H1 (cell line): Measurements from ENCODE around the gene ITPR1. TPM values are rescaled to one million over a fixed set of nuclear protein-coding genes. Genes with fewer than 3 reads are reported as not detected.

Source experiments
- CTCF ChIA-PET: fragments of 300-600 bp; sonication (Branson Sonifier 250); formaldehyde crosslinking; loops from one replicate; lab custom pipeline; 2021; ENCODE audit not compliant: partially characterized antibody; lab: Charles Lee
- POLR2A ChIA-PET: fragments of 300-600 bp; sonication (Branson Sonifier 250); formaldehyde crosslinking; loops from one replicate; lab custom pipeline; 2021; ENCODE audit warnings: inconsistent platforms; ENCODE audit not compliant: partially characterized antibody; lab: Charles Lee
- DNase-seq, 2 experiments: peaks; one replicate each; pipeline versions ENCODE4 v3.0.0 to v3.0.0-alpha.2; 2010 to 2022; ENCODE audit warnings: low spot score in 2 of 2, low read depth in 1 of 2, mixed read lengths in 1 of 2
- FAIRE-seq: peaks from 2 replicates; lab custom pipeline; 2011; peaks lifted over from hg19 to GRCh38; lab: Jason Lieb, UNC
- H2AFZ ChIP-seq: 2 replicates; pipeline ENCODE4 v1.8.1; 2012; ENCODE audit warnings: low read length, inconsistent platforms
- H2AK5ac ChIP-seq: 2 replicates; pipeline ENCODE4 v1.6.1; 2013; ENCODE audit warnings: low read depth, low read length
- H2BK120ac ChIP-seq: replicated peaks from 2 replicates; pipeline ENCODE3; 2013; ENCODE audit warnings: low read depth, low read length, inconsistent platforms
- H2BK12ac ChIP-seq: 2 replicates; pipeline ENCODE4 v1.6.1; 2013; ENCODE audit warnings: low read depth, low read length
- H2BK15ac ChIP-seq: 2 replicates; pipeline ENCODE4 v1.6.1; 2013; ENCODE audit warnings: low read length
- H2BK20ac ChIP-seq: 2 replicates; pipeline ENCODE4 v1.6.1; 2013; ENCODE audit warnings: low read length
- H2BK5ac ChIP-seq: 2 replicates; pipeline ENCODE4 v1.6.1; 2013; ENCODE audit warnings: low read depth, low read length
- H3K14ac ChIP-seq: 2 replicates; pipeline ENCODE4 v1.6.1; 2013; ENCODE audit warnings: inconsistent platforms; ENCODE audit not compliant: insufficient read length
- H3K18ac ChIP-seq: 2 replicates; pipeline ENCODE4 v1.6.1; 2013; ENCODE audit warnings: low read length; ENCODE audit errors: extremely low read depth
- H3K23ac ChIP-seq: 2 replicates; pipeline ENCODE4 v1.6.1; 2013; ENCODE audit warnings: inconsistent platforms; ENCODE audit not compliant: insufficient read length
- H3K23me2 ChIP-seq: 2 replicates; pipeline ENCODE4 v1.6.1; 2013; ENCODE audit warnings: low read depth, low read length
- H3K27ac ChIP-seq: 2 replicates; pipeline ENCODE4 v1.6.1; 2011; ENCODE audit warnings: low read depth, low read length, inconsistent platforms
- H3K27me3 ChIP-seq, 4 experiments: replicated peaks in 1 of 4; 1 replicate in 1 of 4; 2 replicates in 3 of 4; pipeline versions ENCODE4 v1.6.1 to v1.8.1; 2011 to 2013; ENCODE audit warnings: low read length in 3 of 4, mild to moderate bottlenecking in 3 of 4, inconsistent platforms in 2 of 4, mixed read lengths in 2 of 4, moderate library complexity in 1 of 4; ENCODE audit not compliant: control insufficient read depth in 3 of 4, insufficient read depth in 3 of 4; ENCODE audit errors: extremely low read depth in 1 of 4
- H3K36me3 ChIP-seq, 4 experiments: 2 replicates each; pipeline versions ENCODE4 v1.6.1 to v1.8.1; 2011 to 2013; ENCODE audit warnings: mild to moderate bottlenecking in 4 of 4, low read length in 3 of 4, moderate library complexity in 2 of 4, control low read depth in 1 of 4, inconsistent platforms in 1 of 4; ENCODE audit not compliant: insufficient read depth in 4 of 4, control insufficient read depth in 2 of 4
- H3K4ac ChIP-seq: replicated peaks from 2 replicates; pipeline ENCODE3; 2013; ENCODE audit warnings: low read length, low read depth, mixed read lengths, inconsistent platforms; ENCODE audit not compliant: insufficient read length
- H3K4me1 ChIP-seq, 4 experiments: replicated peaks in 1 of 4; 1 replicate in 1 of 4; 2 replicates in 3 of 4; pipeline versions ENCODE4 v1.6.1 to v1.8.1; 2011 to 2013; ENCODE audit warnings: low read length in 3 of 4, inconsistent platforms in 2 of 4, mixed read lengths in 1 of 4; ENCODE audit not compliant: insufficient read depth in 4 of 4, control insufficient read depth in 3 of 4
- H3K4me2 ChIP-seq, 2 experiments: 2 replicates each; pipeline versions ENCODE4 v1.6.1 to v1.8.1; 2011 to 2013; ENCODE audit warnings: low read depth in 2 of 2, low read length in 2 of 2, control low read depth in 1 of 2, inconsistent platforms in 1 of 2, mild to moderate bottlenecking in 1 of 2; ENCODE audit not compliant: insufficient read depth in 1 of 2
- H3K4me3 ChIP-seq, 4 experiments: fragments of 200-600, 300-600 bp in 1 of 4; sonication (generic), shearing (Covaris generic), sonication (Bioruptor Twin) in 1 of 4; 2 replicates each; pipeline versions ENCODE4 v1.5.1 to v1.8.1; 2011 to 2016; ENCODE audit warnings: low read length in 4 of 4, low read depth in 3 of 4, control low read depth in 2 of 4, inconsistent platforms in 2 of 4, mild to moderate bottlenecking in 2 of 4, mixed read lengths in 1 of 4, moderate library complexity in 1 of 4; ENCODE audit not compliant: insufficient read depth in 2 of 4; ENCODE audit errors: extremely low read depth in 1 of 4
- H3K56ac ChIP-seq: replicated peaks from 2 replicates; pipeline ENCODE3; 2013; ENCODE audit warnings: low read depth, mild to moderate bottlenecking, mixed read lengths, low read length, inconsistent platforms; ENCODE audit not compliant: insufficient read length
- H3K79me1 ChIP-seq: 2 replicates; pipeline ENCODE4 v1.6.1; 2013; ENCODE audit warnings: low read depth, low read length, control low read depth
- H3K79me2 ChIP-seq, 2 experiments: 2 replicates each; pipeline versions ENCODE4 v1.6.1 to v1.8.1; 2012 to 2013; ENCODE audit warnings: low read length in 2 of 2, mild to moderate bottlenecking in 2 of 2, inconsistent platforms in 1 of 2; ENCODE audit not compliant: insufficient read depth in 2 of 2, control insufficient read depth in 1 of 2
- H3K9ac ChIP-seq, 4 experiments: replicated peaks in 1 of 4; 1 replicate in 1 of 4; 2 replicates in 3 of 4; pipeline versions ENCODE4 v1.6.1 to v1.8.1; 2011 to 2013; ENCODE audit warnings: low read depth in 3 of 4, low read length in 3 of 4, control low read depth in 2 of 4, mild to moderate bottlenecking in 2 of 4, moderate library complexity in 2 of 4, inconsistent platforms in 1 of 4; ENCODE audit errors: extremely low read depth in 1 of 4
- H3K9me3 ChIP-seq, 2 experiments: 2 replicates each; pipeline versions ENCODE4 v1.6.1 to v1.8.1; 2012 to 2013; ENCODE audit warnings: mild to moderate bottlenecking in 2 of 2, moderate library complexity in 2 of 2, control low read depth in 1 of 2, inconsistent platforms in 1 of 2, low read depth in 1 of 2, low read length in 1 of 2, mixed read lengths in 1 of 2; ENCODE audit not compliant: insufficient read depth in 2 of 2
- H4K20me1 ChIP-seq, 2 experiments: replicated peaks in 1 of 2; 2 replicates each; pipeline versions ENCODE3 to v1.8.1; 2011 to 2013; ENCODE audit warnings: inconsistent platforms in 2 of 2, low read length in 2 of 2, mild to moderate bottlenecking in 1 of 2; ENCODE audit not compliant: insufficient read depth in 2 of 2, control insufficient read depth in 1 of 2
- H4K5ac ChIP-seq: 2 replicates; pipeline ENCODE4 v1.6.1; 2013; ENCODE audit warnings: low read length, low read depth, mixed read lengths, inconsistent platforms; ENCODE audit not compliant: insufficient read length
- H4K8ac ChIP-seq: 2 replicates; pipeline ENCODE4 v1.8.0; 2013; ENCODE audit warnings: mild to moderate bottlenecking, moderate library complexity, low read length, inconsistent platforms; ENCODE audit not compliant: insufficient read depth; ENCODE audit errors: extremely low read depth
- H4K91ac ChIP-seq: replicated peaks from 2 replicates; pipeline ENCODE3; 2013; ENCODE audit warnings: low read length, mixed read lengths, inconsistent platforms; ENCODE audit not compliant: insufficient read length
- BRCA1 ChIP-seq: IDR thresholded peaks from 2 replicates; pipeline ENCODE4 v1.6.1; 2012; ENCODE audit warnings: low read depth, low read length, improper control_type of control experiment
- EZH2 ChIP-seq: fragments of 200-600 bp; sonication (generic); IDR thresholded peaks from 2 replicates; pipeline ENCODE4 v1.7.1; 2012; ENCODE audit warnings: low read depth, mild to moderate bottlenecking, moderate library complexity, low read length, inconsistent platforms; ENCODE audit not compliant: severe bottlenecking
- MAFK ChIP-seq: IDR thresholded peaks from 2 replicates; pipeline ENCODE4 v1.6.1; 2012; ENCODE audit warnings: low read depth, mild to moderate bottlenecking, improper control_type of control experiment, low read length
- RAD21 ChIP-seq, 2 experiments: IDR thresholded peaks in 1 of 2; conservative IDR thresholded peaks in 1 of 2; 2 replicates each; pipeline ENCODE4 v1.6.1; 2011; ENCODE audit warnings: low read depth in 2 of 2, low read length in 2 of 2, improper control_type of control experiment in 1 of 2, inconsistent platforms in 1 of 2, mild to moderate bottlenecking in 1 of 2, moderate library complexity in 1 of 2
- RXRA ChIP-seq: IDR thresholded peaks from 2 replicates; pipeline ENCODE4 v1.6.1; 2011; ENCODE audit warnings: low read depth, mild to moderate bottlenecking, low read length, moderate library complexity; ENCODE audit not compliant: insufficient read depth
- YY1 ChIP-seq: IDR thresholded peaks from 2 replicates; pipeline ENCODE4 v1.6.1; 2011; ENCODE audit warnings: low read depth, mild to moderate bottlenecking, low read length
- WGBS, 2 experiments: shearing (Covaris generic) in 1 of 2; methylation state at CpG; one replicate each; pipeline versions ENCODE4 v1.1.6 to v1.1.7; 2013 to 2015; ENCODE audit warnings: low lambda C conversion rate in 2 of 2, mixed read lengths in 2 of 2, inconsistent platforms in 1 of 2, low coverage in 1 of 2, missing lambda C conversion rate in 1 of 2; ENCODE audit not compliant: insufficient replicate concordance in 2 of 2, insufficient coverage in 1 of 2, insufficient read length in 1 of 2; ENCODE audit errors: extremely low coverage in 1 of 2, missing lambda C conversion rate in 1 of 2; 5-methylcytosine and 5-hydroxymethylcytosine counted together
- polyA plus RNA-seq, 7 experiments: library from polyadenylated mRNA; depleted of rRNA in 3 of 7; stranded (reverse) in 5 of 7; unstranded in 2 of 7; fragments of >200 nt in 5 of 7; fragments of 200-250 nt in 2 of 7; gene quantifications; 1 replicate in 5 of 7; 2 replicates in 1 of 7; 4 replicates in 1 of 7; pipeline versions ENCODE4 v1.2.1 to v1.2.3, GENCODE V29; 2011 to 2013; ENCODE audit warnings: missing spikeins in 2 of 7, mixed read lengths in 2 of 7
- total RNA-seq: library from RNA; stranded (reverse); fragmentation: NEBNext Ultra II Directional; extraction: Animal tissue kit (Norgen Biotek cat#: 25700); gene quantifications from 2 replicates; pipeline ENCODE4 v1.2.1, GENCODE V29; 2021
- TF ChIP-seq, protein P1 (sequence below): IDR thresholded peaks from 2 replicates; pipeline ENCODE4 v1.6.1; 2012; ENCODE audit warnings: inconsistent platforms

The ITPR1 gene
- total and polyA plus RNA-seq, 2 of the 8 experiments (the other 6 are each of a cell fraction or from before 2014, with no cell fraction given), result 2.5 to 16.3 TPM

DNA sequence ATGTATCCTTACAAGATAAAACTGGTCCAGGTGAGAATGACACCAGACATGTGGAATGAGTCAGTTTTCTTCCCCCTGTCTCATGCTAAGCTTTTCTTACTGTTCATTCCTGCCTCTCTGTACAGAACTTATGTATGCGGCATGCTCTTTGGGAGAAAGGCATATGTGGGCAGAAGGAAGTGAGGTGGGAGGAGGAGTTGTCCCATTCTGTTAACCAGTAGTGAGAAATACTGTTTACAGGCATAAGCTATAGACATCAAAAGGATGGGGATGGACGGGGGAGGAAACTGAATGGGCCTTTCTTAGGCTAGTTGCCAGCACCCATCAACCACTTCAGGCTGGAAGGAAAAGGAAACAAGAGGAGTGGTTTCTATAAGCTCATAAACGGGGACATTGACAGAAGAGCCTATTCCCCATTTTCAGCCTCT lies 342.5 kb downstream of the ITPR1 start:
- Histone ChIP-seq H3K9ac (no peak overlapping the region), H4K91ac (no peak overlapping the region), H3K79me2 (no peaks in the 10 kb centered on the region), H4K8ac (no peak overlapping the region), H3K18ac (no peak overlapping the region), H2BK12ac (no peak overlapping the region), H2BK120ac (no peak overlapping the region), H2BK20ac (no peak overlapping the region), H3K27ac (no peak overlapping the region), H3K4me1 (no peaks in the 10 kb centered on the region), H2AK5ac (no peak overlapping the region), H3K79me1 (no peaks in the 10 kb centered on the region), H3K36me3 (no peaks in the 10 kb centered on the region), H4K5ac (no peak overlapping the region), H3K14ac (no peak overlapping the region), H2AFZ (no peak overlapping the region), H3K9me3 (no peaks in the 10 kb centered on the region), H2BK5ac (no peak overlapping the region), H3K23ac (no peak overlapping the region), H3K4me2 (no peak overlapping the region), H3K27me3 (no peaks in the 10 kb centered on the region), H3K56ac (no peak overlapping the region), H2BK15ac (no peak overlapping the region), H4K20me1 (no peaks in the 10 kb centered on the region), H3K23me2 (no peaks in the 10 kb centered on the region), H3K4ac (no peak overlapping the region), H3K4me3 (no peak overlapping the region)
- FAIRE-seq, result no peak
- TF ChIP-seq YY1, result no peak
- no peak for TF ChIP-seq RAD21 (IDR thresholded peaks at IDR 0.05 in 1 of 2, conservative IDR thresholded peaks at IDR 0.05 in 1 of 2; ENCODE audit: low read depth in 2 of 2, low read length in 2 of 2)
- no peak for TF ChIP-seq RXRA
- TF ChIP-seq, protein P1, sequence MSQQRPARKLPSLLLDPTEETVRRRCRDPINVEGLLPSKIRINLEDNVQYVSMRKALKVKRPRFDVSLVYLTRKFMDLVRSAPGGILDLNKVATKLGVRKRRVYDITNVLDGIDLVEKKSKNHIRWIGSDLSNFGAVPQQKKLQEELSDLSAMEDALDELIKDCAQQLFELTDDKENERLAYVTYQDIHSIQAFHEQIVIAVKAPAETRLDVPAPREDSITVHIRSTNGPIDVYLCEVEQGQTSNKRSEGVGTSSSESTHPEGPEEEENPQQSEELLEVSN, result no peak
- TF ChIP-seq EZH2, result no peak
- TF ChIP-seq MAFK, result no peak
- TF ChIP-seq BRCA1, result no peak
- DNase-seq, result no peak
- ChIA-PET CTCF (interaction anchor here (0.8 to 2.1 kb wide), 4 partner anchors 9 to 28 kb away, joined by 3 to 7 read pairs (median 5); no protein-coding TSS in a partner anchor), POLR2A (no interaction called here)
- 87% methylated on average over 3 of the region's 3 CpGs; no CpG with 5 or more reads in 1 of the 2 experiments for WGBS, 2 experiments
